Thyroid gland (tissue), 4 donors: ENCODE measurements around the gene GALNT9.

Experiments used
- POLR2A ChIP-seq, 2 donors: fragments of 450-650 bp; IDR thresholded peaks; one replicate each; pipeline ENCODE4 v1.6.1; 2017; ENCODE audit warnings: antibody characterized with exemption in 2 of 2, mild to moderate bottlenecking in 2 of 2, moderate library complexity in 1 of 2
- TF ChIP-seq, protein P1 (sequence below), 6 experiments: fragments of 200-600 bp in 3 of 6; fragments of 450-650 bp in 3 of 6; sonication (generic) in 3 of 6; IDR thresholded peaks; one replicate each; pipeline ENCODE4 v1.5.1; 2016 to 2019; ENCODE audit warnings: antibody characterized with exemption in 6 of 6, mild to moderate bottlenecking in 2 of 6, inconsistent platforms in 1 of 6, moderate library complexity in 1 of 6

DNA sequence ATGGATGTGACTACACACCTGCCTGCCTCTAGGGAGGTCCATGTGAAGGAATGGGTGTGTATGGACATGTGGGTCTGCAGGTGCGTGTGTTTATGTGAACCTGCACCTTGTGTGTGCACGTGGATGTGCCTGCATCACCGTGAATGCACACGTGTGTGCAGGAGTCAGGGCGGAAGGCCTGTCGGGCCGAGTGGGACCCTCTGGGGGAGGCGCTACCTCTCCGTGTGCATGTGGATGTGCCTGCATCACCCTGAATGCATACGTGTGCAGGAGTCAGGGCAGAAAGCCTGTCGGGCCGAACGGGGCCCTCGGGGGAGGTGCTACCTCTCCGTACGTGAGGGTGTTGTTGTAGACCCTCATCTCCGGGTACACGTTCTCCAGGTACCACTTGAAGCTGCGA, 128.6 kb downstream of the GALNT9 start:
- TF ChIP-seq, protein P1, sequence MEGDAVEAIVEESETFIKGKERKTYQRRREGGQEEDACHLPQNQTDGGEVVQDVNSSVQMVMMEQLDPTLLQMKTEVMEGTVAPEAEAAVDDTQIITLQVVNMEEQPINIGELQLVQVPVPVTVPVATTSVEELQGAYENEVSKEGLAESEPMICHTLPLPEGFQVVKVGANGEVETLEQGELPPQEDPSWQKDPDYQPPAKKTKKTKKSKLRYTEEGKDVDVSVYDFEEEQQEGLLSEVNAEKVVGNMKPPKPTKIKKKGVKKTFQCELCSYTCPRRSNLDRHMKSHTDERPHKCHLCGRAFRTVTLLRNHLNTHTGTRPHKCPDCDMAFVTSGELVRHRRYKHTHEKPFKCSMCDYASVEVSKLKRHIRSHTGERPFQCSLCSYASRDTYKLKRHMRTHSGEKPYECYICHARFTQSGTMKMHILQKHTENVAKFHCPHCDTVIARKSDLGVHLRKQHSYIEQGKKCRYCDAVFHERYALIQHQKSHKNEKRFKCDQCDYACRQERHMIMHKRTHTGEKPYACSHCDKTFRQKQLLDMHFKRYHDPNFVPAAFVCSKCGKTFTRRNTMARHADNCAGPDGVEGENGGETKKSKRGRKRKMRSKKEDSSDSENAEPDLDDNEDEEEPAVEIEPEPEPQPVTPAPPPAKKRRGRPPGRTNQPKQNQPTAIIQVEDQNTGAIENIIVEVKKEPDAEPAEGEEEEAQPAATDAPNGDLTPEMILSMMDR (IDR thresholded peaks at IDR 0.05) = no peak
- no peak for TF ChIP-seq POLR2A (IDR thresholded peaks at IDR 0.05)
